D721Med (cell line): ENCODE data around the gene IMPACT.

Source experiments
- DNase-seq: peaks from one replicate; pipeline ENCODE4 v3.0.0; 2011; ENCODE audit warnings: low spot score; ENCODE audit not compliant: insufficient read length
- FAIRE-seq: peaks from 2 replicates; lab custom pipeline; 2011; peaks lifted over from hg19 to GRCh38; lab: Jason Lieb, UNC
- CTCF ChIP-seq: IDR thresholded peaks from 2 replicates; pipeline ENCODE4 v1.5.1; 2012; ENCODE audit warnings: mild to moderate bottlenecking, control low read depth; ENCODE audit not compliant: insufficient read depth; ENCODE audit errors: missing control alignments

Gene IMPACT

GRCh38 chr18:24402209-24402785 is 24.2 kb upstream of the IMPACT start:
- FAIRE-seq (no peak), DNase-seq (no peak)
- TF ChIP-seq CTCF, result peak; percentile 12

DNA sequence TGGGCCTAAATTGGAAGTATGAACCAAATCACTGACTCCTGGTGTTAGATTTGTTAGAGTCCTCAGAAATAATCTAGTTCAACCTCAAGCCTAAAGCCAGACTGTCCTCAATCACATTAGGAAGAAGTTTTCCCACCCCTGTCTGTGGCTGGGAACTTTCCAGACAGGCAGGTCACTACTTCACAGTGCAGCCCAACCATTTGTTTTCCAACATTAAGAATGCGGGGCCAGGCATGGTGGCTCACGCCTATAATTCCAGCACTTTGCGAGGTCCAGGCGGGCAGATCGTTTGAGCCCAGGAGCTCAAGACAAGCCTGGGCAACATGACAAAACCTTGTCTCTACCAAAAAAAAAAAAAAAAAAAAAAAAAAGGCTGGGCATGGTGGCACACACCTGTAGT is 23.4 kb upstream of the IMPACT start:
- no peak for DNase-seq
- no peak for TF ChIP-seq CTCF

GRCh38 chr18:24404591-24404990 is 21.9 kb upstream of the IMPACT start:
- no peak for TF ChIP-seq CTCF
- FAIRE-seq (no peak), DNase-seq (no peak)

More for the DNA sequence above, 23.4 kb upstream of the IMPACT start:
- FAIRE-seq, result no peak

- no peak for TF ChIP-seq CTCF
- no peak for FAIRE-seq
- DNase-seq, result no peak
Observed at GRCh38 chr18:24408496-24408895, 18.0 kb upstream of the IMPACT start.

- no peak for DNase-seq
- TF ChIP-seq CTCF, result peak; percentile 44
- no peak for FAIRE-seq
Observed at GRCh38 chr18:24413148-24413547, 13.3 kb upstream of the IMPACT start.

GRCh38 chr18:24414349-24415003 is 12.0 kb upstream of the IMPACT start:
- FAIRE-seq, result no peak
- TF ChIP-seq CTCF, result no peak
- DNase-seq, result no peak

- TF ChIP-seq CTCF, result no peak
- no peak for DNase-seq
- no peak for FAIRE-seq
Observed at GRCh38 chr18:24417480-24417879, 9.0 kb upstream of the IMPACT start.
